ENCODE results near the gene BANF2.
"Not testable (repeated sequence)": the region's sequence is repeated elsewhere in the genome, so short reads cannot be mapped to it uniquely, and the experiment has no call there.

BANF2 gene

DNA sequence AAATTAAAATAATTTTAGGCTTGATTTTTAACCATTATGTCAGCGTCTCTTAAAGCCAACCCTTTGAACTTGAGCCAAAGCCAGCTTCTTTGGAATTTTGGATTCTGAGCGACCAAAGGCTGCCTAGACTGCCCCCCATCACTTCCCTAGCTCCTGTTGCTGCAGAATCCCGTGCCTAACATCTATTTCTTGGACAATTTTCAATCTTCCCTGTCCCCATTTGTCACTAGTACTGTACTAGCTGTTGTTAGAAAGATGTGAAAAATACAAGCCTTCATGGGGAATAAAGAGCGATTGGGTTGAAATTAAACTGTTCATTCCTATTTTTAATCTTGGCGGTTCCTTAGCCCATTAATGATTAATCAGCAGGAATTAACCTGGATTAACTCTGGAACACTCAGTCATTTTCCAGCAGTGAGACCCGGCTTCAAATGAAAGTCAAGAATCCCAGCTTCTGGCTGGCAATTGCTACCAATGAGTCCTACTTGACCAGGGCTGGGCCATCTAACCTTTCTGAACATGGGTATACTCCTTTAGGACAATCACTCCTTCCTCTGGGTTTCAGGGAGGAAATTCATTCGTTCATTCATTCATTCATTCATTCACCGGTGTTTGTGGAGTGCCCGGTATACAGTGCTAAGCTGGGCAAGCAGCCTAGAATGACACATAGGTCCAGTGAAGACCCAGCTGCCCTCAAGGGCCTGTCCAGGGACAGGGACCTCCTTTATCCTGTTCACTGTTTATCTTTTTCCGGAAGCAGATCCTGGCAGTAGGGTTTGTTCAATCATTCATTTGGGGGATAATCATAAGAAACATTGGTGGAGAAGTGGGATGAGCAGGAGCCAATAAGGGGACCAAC is 16.3 kb upstream of the BANF2 start:
- no peak for DNase-seq

DNA sequence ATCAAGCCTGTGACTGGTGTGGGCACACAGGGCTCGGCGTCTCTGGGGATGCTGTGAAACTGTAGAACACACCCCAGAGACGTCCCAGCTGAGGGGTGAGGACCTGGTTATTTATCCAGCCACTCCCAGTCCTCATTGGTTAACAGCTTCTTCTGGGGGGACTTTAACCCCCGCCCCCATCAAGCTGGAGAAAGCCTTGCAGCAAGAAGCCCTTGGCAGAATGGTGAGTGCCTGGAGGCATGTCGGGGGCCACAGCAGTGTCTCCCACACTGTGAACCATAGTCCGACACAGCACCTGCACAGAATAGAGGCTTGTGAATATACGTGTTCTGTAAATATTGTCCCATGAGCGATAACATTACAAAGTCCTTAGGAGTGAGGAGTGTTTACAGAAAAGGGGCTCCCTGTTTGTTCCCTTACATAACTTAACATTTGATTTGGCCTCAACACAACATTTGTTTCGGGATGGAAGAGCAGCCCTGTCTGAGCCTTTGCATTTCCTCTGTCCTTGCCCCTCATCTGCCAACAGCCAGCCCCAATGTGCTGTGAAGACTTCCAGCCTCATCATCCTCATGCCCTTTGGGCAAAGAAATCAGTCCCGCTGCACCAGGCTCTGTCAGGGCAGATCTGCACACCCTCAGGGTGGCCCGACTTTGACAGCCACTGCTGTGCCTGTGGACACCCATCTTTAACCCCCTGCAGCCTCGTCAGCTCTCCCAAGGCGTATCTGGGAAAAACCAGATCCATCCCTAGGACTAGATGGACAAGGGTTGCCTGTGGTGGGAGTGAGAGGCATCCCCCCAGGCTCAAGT is 15.5 kb upstream of the BANF2 start:
- DNase-seq: no peak

DNA sequence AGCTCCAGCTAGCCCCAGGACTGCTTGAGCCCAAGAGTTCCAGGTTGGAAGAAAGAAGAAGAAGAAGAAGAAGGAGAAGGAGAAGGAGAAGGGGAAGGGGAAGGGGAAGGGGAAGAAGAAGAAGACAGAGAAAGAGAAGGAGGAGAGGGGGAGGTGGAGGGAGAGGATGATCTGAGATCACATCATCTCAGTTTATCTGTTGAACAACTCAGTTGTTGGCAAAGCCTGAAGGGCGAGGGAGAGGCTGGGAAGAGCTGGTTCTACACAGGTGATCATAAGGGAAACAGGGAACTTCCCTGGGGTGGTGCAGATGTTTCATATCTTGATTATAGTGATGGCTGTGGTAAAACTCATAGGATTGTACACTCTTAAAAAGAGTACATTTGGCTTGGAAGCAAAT is 14.6 kb upstream of the BANF2 start:
- peak in 1 of 3 experiments; percentile 38 for DNase-seq

DNA sequence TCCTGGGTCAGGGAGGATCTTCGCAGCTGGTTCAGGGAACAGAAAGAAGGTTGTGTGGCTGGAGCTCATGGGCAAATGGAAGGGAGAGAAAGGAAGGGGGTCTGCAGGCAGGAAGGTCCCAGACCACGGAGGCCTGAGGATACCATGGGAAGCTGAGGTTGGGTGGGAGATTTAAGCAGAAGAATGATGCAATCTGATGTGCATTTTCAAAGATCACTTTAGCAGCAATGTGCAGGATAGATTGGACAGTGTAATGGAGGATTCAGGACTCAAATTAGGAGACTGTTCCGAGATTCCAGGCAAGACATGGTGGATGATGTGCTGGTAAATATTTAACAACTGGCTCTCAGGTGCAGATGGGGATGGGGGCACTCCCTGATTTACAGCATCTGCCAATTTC is 12.0 kb upstream of the BANF2 start:
- DNase-seq: no peak

DNA sequence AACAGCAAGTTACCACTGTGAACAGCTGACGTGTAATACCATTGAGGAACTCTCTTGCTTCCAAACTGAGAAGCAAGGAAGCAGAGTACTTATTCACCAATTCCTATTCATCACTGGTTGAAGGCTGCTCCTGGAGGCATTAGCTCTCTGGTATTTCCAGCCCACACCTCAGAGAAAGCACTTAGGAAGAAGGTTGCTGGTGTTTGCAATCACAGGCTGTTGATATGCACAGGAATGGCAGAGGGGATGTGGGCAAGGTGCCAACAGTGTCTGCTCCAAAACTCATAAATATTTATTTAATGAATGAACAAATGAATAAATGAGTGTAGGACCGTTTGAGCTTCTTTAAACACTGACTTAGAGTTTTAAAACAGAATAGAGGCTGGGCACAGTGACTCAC is 10.8 kb upstream of the BANF2 start:
- DNase-seq: peak in 1 of 3 experiments; percentile 10

DNA sequence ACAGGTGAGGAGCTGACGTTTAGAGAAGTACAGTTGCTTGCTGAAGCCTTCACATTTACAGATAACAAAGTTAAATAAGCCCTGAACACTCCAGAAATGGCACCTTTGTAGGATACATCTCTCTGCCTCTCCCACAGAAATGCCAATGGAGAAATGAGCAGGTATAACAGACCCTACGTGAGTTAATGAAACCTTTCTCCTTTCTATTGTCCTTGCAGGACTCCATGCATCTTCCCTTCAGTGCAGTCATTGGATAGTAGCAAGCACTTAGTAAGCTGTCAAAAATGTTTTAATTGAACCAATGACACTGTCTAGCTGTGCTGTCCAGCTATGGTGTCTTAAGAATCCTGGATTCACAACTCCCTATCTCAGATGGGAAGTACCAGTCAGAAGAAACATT is 9.6 kb upstream of the BANF2 start:
- DNase-seq: no peak

DNA sequence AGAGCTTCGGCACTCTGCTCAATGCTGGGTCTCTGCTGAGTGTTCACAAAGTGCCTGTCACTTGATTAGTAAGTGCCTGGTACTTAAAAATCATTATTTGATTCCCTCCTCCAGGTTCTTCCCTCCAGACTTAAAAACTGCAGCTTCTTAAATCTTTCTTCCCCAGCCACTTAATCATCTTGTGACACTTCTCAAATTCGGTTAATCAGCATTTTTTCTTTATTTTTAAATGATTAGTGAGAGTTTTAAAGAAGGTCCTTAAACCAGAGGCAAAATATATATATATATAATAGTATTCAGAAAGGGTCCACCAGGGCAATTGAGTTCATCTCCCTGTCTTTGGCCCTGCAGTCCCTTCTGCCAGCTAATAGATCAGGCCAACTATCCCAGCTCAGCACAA is 8.0 kb upstream of the BANF2 start:
- no peak for DNase-seq

DNA sequence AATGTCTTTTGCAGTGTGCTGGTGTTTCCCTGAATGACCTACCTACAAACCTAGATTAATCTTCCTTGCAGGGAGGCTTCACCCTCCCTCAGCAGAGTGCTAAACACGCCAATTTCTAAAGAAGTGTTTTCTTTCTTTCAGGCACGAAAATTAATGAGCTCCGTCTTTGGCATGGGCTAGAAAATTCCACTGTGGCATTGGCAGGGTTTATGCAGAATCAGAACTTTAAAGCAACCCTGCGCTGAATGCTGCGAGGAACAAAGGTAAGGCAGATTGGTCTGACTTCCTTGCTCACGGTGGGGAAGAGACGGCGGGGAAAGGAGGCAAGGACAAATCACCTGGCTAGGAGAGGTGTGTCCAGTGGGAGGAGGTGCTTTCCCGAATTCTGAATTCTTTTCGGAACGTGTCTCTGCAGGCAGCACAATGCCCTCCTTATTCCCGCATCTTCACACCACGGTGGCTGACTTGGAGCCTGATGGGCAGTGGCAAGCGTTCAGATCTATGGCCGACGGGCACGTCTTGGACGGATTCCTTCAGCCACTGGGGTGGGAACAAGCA is 6.2 kb upstream of the BANF2 start:
- DNase-seq: no peak

DNA sequence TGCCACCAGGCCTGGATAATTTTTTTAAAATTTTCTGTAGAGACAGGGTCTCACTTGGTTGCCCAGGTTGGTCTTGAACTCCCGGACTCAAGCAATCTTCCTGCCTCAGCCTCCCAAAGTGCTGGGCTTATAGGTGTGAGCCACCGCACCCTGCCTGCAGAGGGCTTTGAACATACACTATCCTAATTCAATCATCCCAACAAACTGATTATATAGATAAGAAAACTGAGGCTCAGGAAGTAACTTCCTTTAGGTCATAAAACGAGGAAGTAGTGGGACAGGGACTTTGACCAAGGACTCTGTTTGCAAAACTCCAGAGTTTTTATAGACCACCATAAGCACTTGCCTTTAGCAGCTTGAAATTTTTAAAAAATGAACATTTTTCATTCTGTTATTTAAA is 5.0 kb upstream of the BANF2 start:
- DNase-seq: no peak

DNA sequence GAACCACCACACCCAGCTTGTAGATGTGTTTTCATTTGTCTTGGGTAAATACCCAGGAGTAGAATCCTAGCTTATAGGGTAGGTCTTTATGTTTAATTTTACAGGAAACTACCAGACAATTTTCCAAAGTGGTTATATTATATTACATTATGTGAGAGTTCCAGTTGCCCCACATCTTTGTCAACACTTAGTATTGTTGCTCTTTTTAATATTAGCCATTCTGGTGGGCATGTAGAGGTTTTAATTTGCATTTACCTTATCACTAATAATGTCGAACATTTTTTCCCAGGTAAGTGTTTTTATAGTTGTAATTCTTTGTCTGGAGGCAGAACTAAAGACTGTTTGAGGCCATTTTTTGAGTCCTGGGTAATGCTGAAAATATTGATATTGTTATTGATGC is 3.5 kb upstream of the BANF2 start:
- DNase-seq: no peak

DNA sequence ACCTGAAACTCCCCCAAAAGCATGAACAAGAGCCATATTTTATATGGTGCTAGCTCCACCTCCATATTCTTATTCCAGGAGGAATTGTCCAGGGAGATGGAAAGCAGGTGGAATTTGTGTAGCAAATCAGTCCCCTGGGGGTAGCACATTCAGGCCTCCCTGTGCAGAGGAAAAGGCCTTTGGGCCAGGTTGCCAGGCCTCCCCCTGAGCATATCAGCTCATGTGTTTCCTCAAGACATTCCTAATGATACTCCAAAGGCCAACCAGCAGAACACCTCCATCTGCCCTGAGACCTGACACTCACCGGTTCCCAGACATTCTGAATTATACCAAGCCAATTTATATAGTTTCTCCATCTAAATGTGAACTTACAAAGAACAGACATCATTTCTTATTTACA is 2.6 kb upstream of the BANF2 start:
- no peak for DNase-seq

DNA sequence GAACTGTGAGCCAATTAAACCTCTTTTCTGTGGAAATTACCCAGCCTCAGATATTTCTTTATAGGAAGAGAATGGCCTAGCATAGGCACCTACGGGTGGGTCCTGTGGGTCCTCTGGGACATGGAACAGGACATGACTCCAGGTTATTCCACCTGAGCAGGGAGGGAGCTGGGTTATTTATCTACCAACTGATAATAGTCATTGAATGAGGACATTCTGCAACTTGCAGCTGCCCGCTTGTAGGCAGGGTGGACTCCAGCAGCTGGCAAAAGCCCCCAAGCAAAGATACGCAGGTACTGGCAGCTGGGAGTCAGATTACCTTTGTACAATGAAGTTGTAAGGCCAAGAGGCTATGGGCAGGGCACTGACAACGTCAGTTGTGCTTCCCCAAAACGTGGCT is 1.4 kb upstream of the BANF2 start:
- peak in 1 of 3 experiments; percentile 57 for DNase-seq

DNA sequence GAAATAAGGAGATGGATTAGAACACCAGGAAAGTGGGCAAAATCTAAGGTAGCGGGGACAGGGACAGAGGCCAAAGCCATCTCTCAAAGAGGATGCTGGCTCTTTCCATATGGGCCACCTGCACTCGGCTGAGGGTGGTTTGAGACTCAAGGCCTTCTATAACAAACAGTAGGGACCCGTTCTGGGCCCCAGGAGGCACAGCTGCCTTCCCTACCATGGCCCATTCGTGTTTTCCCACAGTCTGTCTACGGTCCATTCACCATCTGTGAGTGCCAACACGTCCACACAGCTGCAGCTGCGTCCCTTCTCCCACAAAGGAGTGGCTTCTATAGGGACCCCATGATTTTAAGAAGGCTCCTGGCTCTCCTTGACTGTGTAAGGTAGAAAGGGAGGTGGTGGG is 871 bp downstream of the BANF2 start:
- DNase-seq: no peak

DNA sequence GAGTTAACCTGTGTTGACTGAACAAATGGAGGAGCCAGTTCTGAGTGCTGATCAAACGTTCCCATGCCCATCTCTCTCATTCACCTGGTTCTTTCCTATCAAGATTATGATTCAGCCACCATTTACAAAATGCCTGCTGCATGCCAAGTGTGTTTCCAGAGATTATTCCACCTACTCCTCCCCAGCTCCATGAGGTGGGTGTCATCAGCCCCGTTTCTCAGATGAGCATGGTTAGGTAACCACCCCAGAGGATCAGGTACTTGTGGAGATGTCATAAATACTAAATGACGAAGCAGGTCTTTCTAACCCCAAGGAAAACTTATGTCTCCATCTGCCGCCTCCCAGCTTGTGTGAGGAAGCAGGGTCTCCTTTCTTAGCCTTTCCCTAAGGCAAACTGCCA is 2.1 kb downstream of the BANF2 start:
- DNase-seq: no peak

DNA sequence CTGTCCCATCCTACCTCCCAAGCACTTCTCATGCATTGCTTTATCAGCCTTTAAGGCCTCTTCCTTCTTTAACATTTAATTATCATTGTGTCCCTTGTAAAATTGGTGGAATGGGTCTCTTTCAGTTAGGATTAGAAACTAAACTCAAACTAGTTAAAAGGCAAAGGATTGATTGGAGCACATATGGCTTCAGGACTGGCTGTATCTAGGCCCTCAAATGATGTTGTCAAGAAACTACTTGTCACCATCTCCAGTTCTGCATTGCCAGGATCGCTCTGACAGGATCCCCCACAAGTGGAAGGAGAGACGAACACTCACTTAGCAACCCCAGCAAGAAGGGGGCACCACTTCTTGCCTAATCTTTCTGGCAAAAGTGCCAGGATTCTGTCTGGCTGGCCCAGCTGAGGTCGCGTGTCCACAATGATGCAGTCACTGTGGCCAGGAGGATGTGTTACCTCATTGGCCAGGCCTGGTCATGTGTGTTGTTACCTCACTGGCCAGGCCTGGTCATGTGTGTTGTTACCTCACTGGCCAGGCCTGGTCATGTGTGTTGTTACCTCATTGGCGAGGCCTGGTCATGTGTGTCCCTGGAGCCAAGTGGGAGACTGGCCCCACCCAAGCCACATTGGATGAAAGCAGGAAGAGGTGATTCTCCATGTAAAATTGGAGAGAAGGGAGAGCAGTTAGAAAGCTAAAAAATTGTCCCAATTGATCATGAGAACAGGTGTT is 5.0 kb downstream of the BANF2 start:
- no peak for DNase-seq

DNA sequence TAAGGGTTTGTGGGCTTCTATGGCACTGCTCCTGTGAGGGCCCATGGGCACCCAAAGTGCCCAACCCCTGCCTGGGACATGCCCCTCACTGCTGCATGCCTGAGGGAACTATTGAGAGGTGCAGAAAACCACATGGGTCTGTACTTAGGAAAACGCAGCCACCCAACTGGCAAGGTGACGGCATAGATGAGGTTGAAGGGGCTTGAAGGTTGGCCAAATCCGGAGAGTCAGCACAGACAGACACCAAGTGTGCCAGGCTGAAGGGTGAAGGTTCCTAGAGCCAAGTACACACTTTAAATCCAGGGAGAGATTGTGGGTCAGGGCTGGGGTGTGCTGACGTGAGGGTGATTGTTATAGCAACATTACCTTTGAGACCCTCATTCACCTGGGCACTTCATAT is 6.2 kb downstream of the BANF2 start:
- DNase-seq: no peak

DNA sequence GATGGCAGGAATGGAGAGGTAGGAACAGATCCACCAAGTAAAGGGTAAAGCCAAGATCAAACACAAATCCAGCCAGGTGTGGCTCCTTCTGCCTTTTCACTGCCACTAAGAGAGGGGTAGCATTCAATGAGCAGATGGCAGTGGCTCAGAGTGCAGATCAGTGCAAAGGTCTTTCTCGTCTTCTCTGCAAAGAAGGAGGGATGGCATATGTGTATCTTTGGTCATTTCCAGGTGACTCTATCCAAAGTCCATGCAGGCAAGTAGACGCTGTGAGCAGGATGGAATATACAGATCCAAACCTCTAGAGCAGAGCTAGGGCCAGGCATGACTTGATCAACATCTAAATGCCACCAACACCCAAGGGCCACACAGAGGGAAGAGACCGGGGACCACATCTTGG is 6.9 kb downstream of the BANF2 start:
- no peak for DNase-seq

DNA sequence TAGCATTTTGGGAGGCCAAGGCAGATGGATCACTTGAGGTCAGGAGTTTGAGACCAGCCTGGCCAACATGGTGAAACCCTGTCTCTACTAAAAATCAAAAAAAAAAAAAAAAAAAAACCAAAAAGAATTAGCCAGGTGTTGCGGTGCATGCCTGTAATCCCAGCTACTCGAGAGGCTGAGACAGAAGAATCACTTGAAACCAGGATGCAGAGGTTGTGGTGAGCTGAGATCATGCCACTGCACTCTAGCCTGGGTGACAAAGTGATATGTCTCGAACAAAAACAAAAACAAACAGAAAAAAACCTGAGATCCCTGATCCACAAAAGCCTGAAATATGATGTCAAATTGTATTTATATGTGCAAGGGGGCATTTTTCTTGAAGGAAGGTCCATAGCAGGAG is 8.2 kb downstream of the BANF2 start:
- not testable (repeated sequence) for DNase-seq

DNA sequence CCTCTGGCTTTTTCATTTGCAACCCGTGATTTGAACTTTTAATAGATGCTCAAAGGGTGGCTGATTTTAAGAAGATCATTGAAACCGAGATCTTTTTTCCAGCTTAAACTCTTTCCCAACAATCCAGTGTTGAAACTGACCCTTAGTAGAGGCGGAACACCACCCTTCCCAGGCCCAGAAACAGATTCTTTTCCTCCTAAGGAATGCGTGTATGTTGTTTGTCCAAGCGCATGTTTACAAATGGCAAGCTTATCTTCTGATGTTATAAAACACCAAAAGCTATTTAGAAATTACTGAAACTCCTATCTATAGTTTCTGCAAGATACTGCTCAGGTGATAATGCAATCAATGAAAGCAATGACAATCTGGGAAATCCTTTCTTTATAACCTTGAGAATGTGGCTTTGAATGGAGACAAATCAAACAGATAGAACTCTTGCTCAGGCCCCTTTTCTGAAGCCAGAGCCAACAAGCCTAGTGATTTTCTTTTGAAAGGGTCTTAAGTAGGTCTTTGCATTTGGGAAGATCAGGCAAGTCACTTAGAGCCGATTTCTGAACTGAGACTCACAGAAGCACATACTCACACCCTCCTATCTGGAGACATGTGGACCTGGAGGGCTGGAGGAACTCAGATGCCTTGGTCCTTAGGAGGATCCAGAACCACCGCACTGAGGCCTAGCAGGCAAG is 9.1 kb downstream of the BANF2 start:
- no peak for DNase-seq

DNA sequence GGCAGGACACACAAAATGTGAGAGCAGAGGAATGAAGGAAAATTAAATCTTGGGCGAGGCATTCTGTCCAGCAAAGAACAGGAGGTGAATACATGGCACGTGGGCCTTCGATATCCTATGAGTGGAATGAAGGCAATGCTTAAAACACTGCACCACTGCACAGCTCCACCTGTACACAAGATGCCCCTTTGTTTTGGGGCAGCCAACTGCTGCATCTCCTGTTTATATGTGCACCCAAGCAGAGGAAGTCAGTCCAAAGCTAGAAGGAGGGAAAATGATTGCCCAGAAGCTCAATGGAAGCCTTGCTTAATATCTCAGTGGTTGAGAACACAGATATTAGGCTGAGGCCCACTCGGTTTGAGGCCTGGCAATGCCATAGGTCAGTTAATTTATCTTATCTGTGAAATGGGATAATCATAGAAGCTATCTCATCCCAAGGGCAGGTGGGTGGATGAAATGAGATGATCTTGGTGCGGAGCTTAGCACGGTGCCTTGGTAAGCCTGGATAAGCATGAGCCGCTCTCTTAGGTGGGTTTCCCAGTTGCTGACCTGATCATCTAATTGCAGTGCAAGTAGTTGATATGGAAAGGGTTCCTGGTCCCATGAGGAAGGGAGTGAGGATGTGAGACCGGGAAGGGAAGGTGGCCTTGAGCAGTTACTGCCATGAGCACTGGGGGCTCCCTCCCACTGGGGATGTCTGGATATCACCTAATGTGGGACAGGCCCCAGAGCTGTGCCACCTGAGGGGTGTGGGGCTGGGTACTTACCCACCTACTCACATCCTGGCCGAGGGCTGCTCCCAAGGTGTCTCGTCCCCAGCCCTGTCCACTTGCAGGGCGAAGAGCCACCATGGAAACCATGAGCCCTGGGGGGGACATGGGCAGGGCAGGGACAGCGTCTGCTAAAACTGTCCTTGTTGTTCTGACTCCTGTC is 9.9 kb downstream of the BANF2 start:
- DNase-seq: no peak
